OCI-LY3 (cell line): ENCODE measurements around the gene RASL11A.

Source experiments
- H2AFZ ChIP-seq: fragments of 200-600, 300-600 bp; shearing (Covaris generic); 2 replicates; pipeline ENCODE4 v1.6.0; 2014; ENCODE audit warnings: antibody characterized with exemption, low read depth, low read length
- H3K27ac ChIP-seq: fragments of 200-600, 300-600 bp; sonication (generic); 2 replicates; pipeline ENCODE4 v1.5.1; 2014; ENCODE audit warnings: mild to moderate bottlenecking, low read length, moderate library complexity, mixed read lengths
- H3K27me3 ChIP-seq: fragments of 200-600, 300-600 bp; sonication (generic); 2 replicates; pipeline ENCODE4 v1.6.1; 2014; ENCODE audit warnings: low read depth, low read length, mixed read lengths
- H3K36me3 ChIP-seq: fragments of 200-600, 300-600 bp; sonication (generic); replicated peaks from 2 replicates; pipeline ENCODE3; 2014; ENCODE audit warnings: low read depth, low read length, mixed read lengths
- H3K4me1 ChIP-seq: fragments of 300-600, 200-600 bp; sonication (generic); 2 replicates; pipeline ENCODE4 v1.6.1; 2014; ENCODE audit warnings: low read length, mixed read lengths
- H3K4me2 ChIP-seq: fragments of 200-600, 300-600 bp; sonication (generic); 2 replicates; pipeline ENCODE4 v1.6.1; 2014; ENCODE audit warnings: low read length, mixed read lengths
- H3K4me3 ChIP-seq: fragments of 300-600, 200-600 bp; sonication (generic); 2 replicates; pipeline ENCODE4 v1.5.1; 2014; ENCODE audit warnings: antibody characterized with exemption, mild to moderate bottlenecking, low read length, moderate library complexity
- H3K79me2 ChIP-seq: fragments of 300-600, 200-600 bp; shearing (Covaris generic); 2 replicates; pipeline ENCODE4 v1.6.1; 2014; ENCODE audit warnings: mild to moderate bottlenecking, low read length, mixed read lengths
- H3K9ac ChIP-seq: fragments of 300-600, 200-600 bp; shearing (Covaris generic); 2 replicates; pipeline ENCODE4 v1.6.0; 2014; ENCODE audit warnings: mild to moderate bottlenecking, low read length, moderate library complexity
- H3K9me3 ChIP-seq: fragments of 200-600, 300-600 bp; shearing (Covaris generic); 2 replicates; pipeline ENCODE4 v1.6.1; 2014; ENCODE audit warnings: low read length, mixed read lengths; ENCODE audit not compliant: insufficient read depth
- H4K20me1 ChIP-seq: fragments of 200-600, 300-600 bp; sonication (generic); 2 replicates; pipeline ENCODE4 v1.6.1; 2016; ENCODE audit warnings: low read length, mixed read lengths; ENCODE audit not compliant: insufficient read depth
- CTCF ChIP-seq: fragments of 200-600, 300-600 bp; sonication (generic); IDR thresholded peaks from 2 replicates; pipeline ENCODE4 v1.5.1; 2014; ENCODE audit warnings: antibody characterized with exemption, low read length, low read depth
- EZH2phosphoT487 ChIP-seq: fragments of 200-600 bp; shearing (Covaris generic); IDR thresholded peaks from 2 replicates; pipeline ENCODE4 v1.6.1; 2018; ENCODE audit warnings: antibody characterized with exemption, mixed run types, low read depth

Gene RASL11A

GRCh38 chr13:27266917-27267316, 3.7 kb upstream of the RASL11A start:
- TF ChIP-seq CTCF (no peak), EZH2phosphoT487 (no peak)
- Histone ChIP-seq H4K20me1 (no peaks in the 10 kb centered on the region), H3K4me3 (no peak overlapping the region), H3K9me3 (no peaks in the 10 kb centered on the region), H3K79me2 (no peaks in the 10 kb centered on the region), H3K36me3 (peaks cover 6% of the 10 kb centered on the region), H3K4me2 (no peak overlapping the region), H3K27me3 (no peaks in the 10 kb centered on the region), H2AFZ (no peak overlapping the region), H3K27ac (no peak overlapping the region), H3K9ac (no peak overlapping the region), H3K4me1 (peaks cover 3% of the 10 kb centered on the region; the same call in 1 of the 2 replicates)

- Histone ChIP-seq H3K27me3 (no peaks in the 10 kb centered on the region), H3K4me3 (no peak overlapping the region), H3K36me3 (peaks cover 3% of the 10 kb centered on the region), H3K9ac (no peak overlapping the region), H3K9me3 (no peaks in the 10 kb centered on the region), H3K27ac (no peak overlapping the region), H4K20me1 (no peaks in the 10 kb centered on the region), H3K4me1 (peaks cover 3% of the 10 kb centered on the region; the same call in 1 of the 2 replicates), H3K79me2 (no peaks in the 10 kb centered on the region), H2AFZ (no peak overlapping the region), H3K4me2 (no peak overlapping the region)
- TF ChIP-seq EZH2phosphoT487 (no peak), CTCF (no peak)
Observed at GRCh38 chr13:27267596-27267995, 3.0 kb upstream of the RASL11A start.

GRCh38 chr13:27269114-27269665, 1.4 kb upstream of the RASL11A start:
- Histone ChIP-seq H4K20me1 (no peaks in the 10 kb centered on the region), H3K27ac (no peak overlapping the region), H3K36me3 (no peaks in the 10 kb centered on the region), H2AFZ (no peak overlapping the region), H3K79me2 (no peaks in the 10 kb centered on the region), H3K9ac (no peak overlapping the region), H3K27me3 (no peaks in the 10 kb centered on the region), H3K4me3 (no peak overlapping the region), H3K4me2 (no peak overlapping the region), H3K4me1 (peaks cover 3% of the 10 kb centered on the region; the same call in 1 of the 2 replicates), H3K9me3 (no peaks in the 10 kb centered on the region)
- TF ChIP-seq CTCF (no peak), EZH2phosphoT487 (no peak)

- H3K9ac ChIP-seq = no peak overlapping the region
- peaks cover 3% of the 10 kb centered on the region; the same call in 1 of the 2 replicates for H3K4me1 ChIP-seq
- H3K9me3 ChIP-seq = no peaks in the 10 kb centered on the region
- H3K36me3 ChIP-seq = no peaks in the 10 kb centered on the region
- peak overlapping the region; percentile 81 for H3K4me2 ChIP-seq
- H3K79me2 ChIP-seq = no peaks in the 10 kb centered on the region
- TF ChIP-seq EZH2phosphoT487 (no peak), CTCF (no peak)
- no peaks in the 10 kb centered on the region for H4K20me1 ChIP-seq
- H3K27ac ChIP-seq = no peak overlapping the region
- H3K4me3 ChIP-seq = peak overlapping the region; percentile 89
- H2AFZ ChIP-seq = no peak overlapping the region
- H3K27me3 ChIP-seq = 0 out of 2 replicates have a peak, but pooled peaks cover 8% of the 10 kb centered on the region
Observed at GRCh38 chr13:27271570-27272096, 1.0 kb downstream of the RASL11A start.
